ENCODE measurements around the gene SETD5.

DNA sequence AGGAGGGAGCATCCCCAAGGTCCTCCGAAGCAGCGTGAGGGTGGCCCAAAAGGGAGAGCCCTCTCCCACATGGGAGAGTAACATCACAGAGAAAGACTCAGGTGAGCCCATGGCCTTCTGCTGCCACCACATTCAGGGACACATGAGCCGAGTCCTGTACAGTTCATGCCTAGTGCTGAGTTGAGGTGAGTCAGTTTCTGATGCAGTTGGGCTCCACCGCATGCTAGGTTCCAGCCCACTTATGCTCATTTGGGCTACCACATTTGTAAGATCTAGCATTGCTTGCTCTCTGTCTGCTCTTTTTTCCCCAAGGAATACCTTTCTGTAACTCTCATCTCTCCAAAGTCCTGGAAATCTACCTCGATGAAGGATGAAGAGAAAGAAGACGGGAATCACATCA, 77.1 kb downstream of the SETD5 start:
- TF ChIP-seq CEBPB (IDR thresholded peaks at IDR 0.05; ENCODE audit: low read depth, low read length) = no peak
- TF ChIP-seq, protein P1, sequence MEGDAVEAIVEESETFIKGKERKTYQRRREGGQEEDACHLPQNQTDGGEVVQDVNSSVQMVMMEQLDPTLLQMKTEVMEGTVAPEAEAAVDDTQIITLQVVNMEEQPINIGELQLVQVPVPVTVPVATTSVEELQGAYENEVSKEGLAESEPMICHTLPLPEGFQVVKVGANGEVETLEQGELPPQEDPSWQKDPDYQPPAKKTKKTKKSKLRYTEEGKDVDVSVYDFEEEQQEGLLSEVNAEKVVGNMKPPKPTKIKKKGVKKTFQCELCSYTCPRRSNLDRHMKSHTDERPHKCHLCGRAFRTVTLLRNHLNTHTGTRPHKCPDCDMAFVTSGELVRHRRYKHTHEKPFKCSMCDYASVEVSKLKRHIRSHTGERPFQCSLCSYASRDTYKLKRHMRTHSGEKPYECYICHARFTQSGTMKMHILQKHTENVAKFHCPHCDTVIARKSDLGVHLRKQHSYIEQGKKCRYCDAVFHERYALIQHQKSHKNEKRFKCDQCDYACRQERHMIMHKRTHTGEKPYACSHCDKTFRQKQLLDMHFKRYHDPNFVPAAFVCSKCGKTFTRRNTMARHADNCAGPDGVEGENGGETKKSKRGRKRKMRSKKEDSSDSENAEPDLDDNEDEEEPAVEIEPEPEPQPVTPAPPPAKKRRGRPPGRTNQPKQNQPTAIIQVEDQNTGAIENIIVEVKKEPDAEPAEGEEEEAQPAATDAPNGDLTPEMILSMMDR (conservative IDR thresholded peaks at IDR 0.05; ENCODE audit: low read depth, low read length) = no peak

All from IMR-90 (cell line).